Activated CD8-positive, alpha-beta T cell treated with anti-CD3 and anti-CD28 coated beads for 36 hours (primary cell): ENCODE measurements around the gene DSTN. TPM values are rescaled to one million over a fixed set of nuclear protein-coding genes. Genes with fewer than 3 reads are reported as not detected.

Source experiments
- ATAC-seq: fragments of 200-7000 bp; cut with Tn5 transposase; one replicate; pipeline ENCODE4 v1.10.0; 2021; ENCODE audit warnings: mild to moderate bottlenecking, moderate library complexity
- CTCF ChIA-PET: fragments of 350-600 bp; sonication (Branson Sonifier 250); formaldehyde crosslinking; loops from one replicate; lab custom pipeline; 2021; ENCODE audit warnings: antibody characterized with exemption; lab: Charles Lee
- POLR2A ChIA-PET: fragments of 350-600 bp; sonication (Branson Sonifier 250); formaldehyde crosslinking; loops from one replicate; lab custom pipeline; 2021; ENCODE audit warnings: antibody characterized with exemption; lab: Charles Lee
- DNase-seq: peaks from one replicate; pipeline ENCODE4 v3.0.0-alpha.2; 2020
- H3K27ac Mint-ChIP-seq: one replicate; pipeline ENCODE4 v1.8.0; 2021; ENCODE audit warnings: mild to moderate bottlenecking, mixed read lengths
- H3K27me3 Mint-ChIP-seq: one replicate; pipeline ENCODE4 v1.8.0; 2021; ENCODE audit warnings: mixed read lengths
- H3K36me3 Mint-ChIP-seq: one replicate; pipeline ENCODE4 v1.8.0; 2021; ENCODE audit warnings: low read depth, mixed read lengths
- H3K4me1 Mint-ChIP-seq: one replicate; pipeline ENCODE4 v1.8.0; 2021; ENCODE audit warnings: low read depth, mixed read lengths
- H3K4me3 Mint-ChIP-seq: one replicate; pipeline ENCODE4 v1.8.0; 2021; ENCODE audit warnings: mild to moderate bottlenecking, moderate library complexity, mixed read lengths
- H3K9me3 Mint-ChIP-seq: one replicate; pipeline ENCODE4 v1.8.0; 2021; ENCODE audit warnings: mixed read lengths
- CTCF ChIP-seq: fragments of 200-600 bp; IDR thresholded peaks from one replicate; pipeline ENCODE4 v1.8.0; 2022; ENCODE audit warnings: antibody characterized with exemption, mild to moderate bottlenecking
- intact Hi-C: fragments of 100-400 bp; cut with micrococcal nuclease; formaldehyde crosslinking; loops from one replicate; pipeline ENCODE4 v1.10.0; 2022
- total RNA-seq, 2 experiments: library from RNA; stranded (reverse); gene quantifications; one replicate each; pipeline ENCODE4 v1.2.3, GENCODE V29; 2021

Gene DSTN
- total RNA-seq, 2 experiments from 2014 or later: 55.5 to 56.4 TPM

GRCh38 chr20:17624551-17625245 lies 54.8 kb downstream of the DSTN start:
- no peaks in the 10 kb centered on the region for H3K4me1 Mint-ChIP-seq
- H3K36me3 Mint-ChIP-seq: peaks cover 4% of the 10 kb centered on the region
- DNase-seq: no peak
- TF ChIP-seq CTCF: no peak
- H3K27ac Mint-ChIP-seq: no peak overlapping the region
- no peaks in the 10 kb centered on the region for H3K27me3 Mint-ChIP-seq
- no peaks in the 10 kb centered on the region for H3K9me3 Mint-ChIP-seq
- POLR2A ChIA-PET: no interaction called here
- intact Hi-C loops: no loop called here
- no peak overlapping the region for H3K4me3 Mint-ChIP-seq
- CTCF ChIA-PET: no interaction called here
- no peak for ATAC-seq

GRCh38 chr20:17625246-17626051 lies 55.6 kb downstream of the DSTN start:
- Mint-ChIP-seq H3K36me3 (peaks cover 4% of the 10 kb centered on the region), H3K4me3 (no peak overlapping the region), H3K4me1 (no peaks in the 10 kb centered on the region), H3K27me3 (no peaks in the 10 kb centered on the region), H3K27ac (no peak overlapping the region), H3K9me3 (no peaks in the 10 kb centered on the region)
- ChIA-PET POLR2A (no interaction called here), CTCF (no interaction called here)
- no peak for DNase-seq
- intact Hi-C loops: no loop called here
- ATAC-seq: no peak
- TF ChIP-seq CTCF: no peak

- H3K36me3 Mint-ChIP-seq: peaks cover 4% of the 10 kb centered on the region
- H3K4me1 Mint-ChIP-seq: no peaks in the 10 kb centered on the region
- DNase-seq (no peak), ATAC-seq (no peak)
- no peaks in the 10 kb centered on the region for H3K27me3 Mint-ChIP-seq
- POLR2A ChIA-PET: no interaction called here
- no peak for TF ChIP-seq CTCF
- no peak overlapping the region for H3K4me3 Mint-ChIP-seq
- no peak overlapping the region for H3K27ac Mint-ChIP-seq
- CTCF ChIA-PET: no interaction called here
- intact Hi-C loops: no loop called here
- no peaks in the 10 kb centered on the region for H3K9me3 Mint-ChIP-seq
Measured at GRCh38 chr20:17626217-17627007, 56.5 kb downstream of the DSTN start.

GRCh38 chr20:17627101-17627955 lies 57.5 kb downstream of the DSTN start:
- no peak overlapping the region for H3K27ac Mint-ChIP-seq
- POLR2A ChIA-PET: no interaction called here
- H3K9me3 Mint-ChIP-seq: no peaks in the 10 kb centered on the region
- peaks cover 3% of the 10 kb centered on the region for H3K36me3 Mint-ChIP-seq
- ATAC-seq (no peak), DNase-seq (no peak)
- H3K4me3 Mint-ChIP-seq: no peak overlapping the region
- intact Hi-C loops: no loop called here
- no peaks in the 10 kb centered on the region for H3K4me1 Mint-ChIP-seq
- CTCF ChIA-PET: interaction anchor here (1.1 kb wide), 1 partner anchor 122 kb away, joined by 4 read pairs; no protein-coding TSS in a partner anchor
- no peak for TF ChIP-seq CTCF
- no peaks in the 10 kb centered on the region for H3K27me3 Mint-ChIP-seq
